ENCODE measurements around the gene RNF217. TPM values are rescaled to one million over a fixed set of nuclear protein-coding genes. Genes with fewer than 3 reads are reported as not detected.

The RNF217 gene
- total and polyA plus RNA-seq, 12 donors: 2.1 to 26.9 (median 13.0) TPM

- 94 to 98% methylated on average over 1 of the region's 1 CpG for WGBS, 2 donors
- ATAC-seq (no peak), DNase-seq (no peak)
- Histone ChIP-seq H3K4me1 (peaks cover 0 to 25% (median 9%) of the 10 kb centered on the region in 9 donors), H3K4me3 (no peak overlapping the region), H3K27ac (no peak overlapping the region), H3K9me3 (no peaks in the 10 kb centered on the region), H3K27me3 (no peaks in the 10 kb centered on the region), H3K36me3 (no peaks in the 10 kb centered on the region)
- no peak for TF ChIP-seq CTCF (IDR thresholded peaks at IDR 0.05)
- intact Hi-C loops (cut with DNase I): no loop called here
Measured at GRCh38 chr6:124984668-124985338, 22.6 kb downstream of the RNF217 start.

GRCh38 chr6:124986164-124986563 lies 23.9 kb downstream of the RNF217 start:
- no peak overlapping the region for H3K27ac ChIP-seq
- intact Hi-C loops (cut with DNase I): no loop called here
- H3K27me3 ChIP-seq: no peaks in the 10 kb centered on the region
- no peaks in the 10 kb centered on the region for H3K36me3 ChIP-seq
- TF ChIP-seq CTCF (IDR thresholded peaks at IDR 0.05): no peak
- peaks cover 0 to 25% (median 9%) of the 10 kb centered on the region in 9 donors for H3K4me1 ChIP-seq
- no peak for ATAC-seq
- H3K9me3 ChIP-seq: no peaks in the 10 kb centered on the region
- H3K4me3 ChIP-seq: no peak overlapping the region
- DNase-seq: no peak

- H3K36me3 ChIP-seq: no peaks in the 10 kb centered on the region
- intact Hi-C loops (cut with DNase I): no loop called here
- H3K27me3 ChIP-seq: no peaks in the 10 kb centered on the region
- no peak overlapping the region for H3K4me3 ChIP-seq
- no peak overlapping the region for H3K27ac ChIP-seq
- H3K9me3 ChIP-seq: no peaks in the 10 kb centered on the region
- WGBS, 2 donors: 84 to 86% methylated on average over 1 of the region's 1 CpG
- ATAC-seq (no peak), DNase-seq (no peak)
- H3K4me1 ChIP-seq: peaks cover 0 to 25% (median 10%) of the 10 kb centered on the region in 9 donors
- TF ChIP-seq CTCF (IDR thresholded peaks at IDR 0.05): no peak
Measured at GRCh38 chr6:124987291-124987690, 25.1 kb downstream of the RNF217 start.

GRCh38 chr6:124987999-124988591 lies 25.9 kb downstream of the RNF217 start:
- 98% methylated on average over 9 of the region's 9 CpGs for WGBS, 2 donors
- H3K36me3 ChIP-seq: no peaks in the 10 kb centered on the region
- no peaks in the 10 kb centered on the region for H3K27me3 ChIP-seq
- no peaks in the 10 kb centered on the region for H3K9me3 ChIP-seq
- H3K4me3 ChIP-seq: no peak overlapping the region
- DNase-seq (no peak), ATAC-seq (no peak)
- no peak overlapping the region for H3K27ac ChIP-seq
- H3K4me1 ChIP-seq: peaks cover 0 to 25% (median 10%) of the 10 kb centered on the region in 9 donors
- intact Hi-C loops (cut with DNase I): no loop called here
- no peak for TF ChIP-seq CTCF (IDR thresholded peaks at IDR 0.05)
